Left lobe of liver (tissue), 2 donors: Measurements from ENCODE around the gene LEKR1. TPM values are rescaled to one million over a fixed set of nuclear protein-coding genes. Genes with fewer than 3 reads are reported as not detected.

ENCODE experiments used
- ATAC-seq: fragments of 200-7000 bp; cut with Tn5 transposase; one replicate; pipeline ENCODE4 v1.9.1; 2020; ENCODE audit warnings: mild to moderate bottlenecking, moderate library complexity
- DNase-seq: peaks from one replicate; pipeline ENCODE4 v3.0.0-alpha.2; 2020; ENCODE audit warnings: low spot score
- total RNA-seq: library from RNA; stranded (reverse); gene quantifications from one replicate; pipeline ENCODE4 v1.2.1, GENCODE V29; 2021
- donor health status: DM: no; HTN: no; CAD: no; lungs with moderate emphysema.
- donor health status: DM: no; HTN: yes; CAD: no.

The LEKR1 gene
- total RNA-seq, 1 donor from 2014 or later, result 0.58 TPM

GRCh38 chr3:157074490-157074889 is 248.3 kb downstream of the LEKR1 start:
- peak; percentile 22 for DNase-seq
- no peak for ATAC-seq

DNA sequence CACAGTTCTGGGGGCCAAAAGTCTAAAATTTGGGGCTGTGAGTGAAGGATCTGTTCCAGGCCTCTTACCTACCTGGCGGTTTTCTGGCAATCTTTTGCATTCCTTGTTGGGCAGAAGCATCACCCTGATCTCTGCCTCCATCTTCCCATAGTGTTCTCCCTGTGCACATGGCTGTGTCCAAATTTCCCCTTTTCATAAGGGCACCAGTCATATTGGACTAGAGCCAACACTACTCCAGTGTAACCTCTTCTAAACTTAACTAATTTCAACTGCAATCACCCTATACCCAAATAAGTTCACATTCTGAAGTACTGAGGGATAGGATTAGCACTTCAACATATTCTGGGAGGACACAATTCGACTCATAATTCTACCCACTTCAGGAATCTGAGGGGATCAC is 248.8 kb downstream of the LEKR1 start:
- no peak for DNase-seq
- no peak for ATAC-seq

DNA sequence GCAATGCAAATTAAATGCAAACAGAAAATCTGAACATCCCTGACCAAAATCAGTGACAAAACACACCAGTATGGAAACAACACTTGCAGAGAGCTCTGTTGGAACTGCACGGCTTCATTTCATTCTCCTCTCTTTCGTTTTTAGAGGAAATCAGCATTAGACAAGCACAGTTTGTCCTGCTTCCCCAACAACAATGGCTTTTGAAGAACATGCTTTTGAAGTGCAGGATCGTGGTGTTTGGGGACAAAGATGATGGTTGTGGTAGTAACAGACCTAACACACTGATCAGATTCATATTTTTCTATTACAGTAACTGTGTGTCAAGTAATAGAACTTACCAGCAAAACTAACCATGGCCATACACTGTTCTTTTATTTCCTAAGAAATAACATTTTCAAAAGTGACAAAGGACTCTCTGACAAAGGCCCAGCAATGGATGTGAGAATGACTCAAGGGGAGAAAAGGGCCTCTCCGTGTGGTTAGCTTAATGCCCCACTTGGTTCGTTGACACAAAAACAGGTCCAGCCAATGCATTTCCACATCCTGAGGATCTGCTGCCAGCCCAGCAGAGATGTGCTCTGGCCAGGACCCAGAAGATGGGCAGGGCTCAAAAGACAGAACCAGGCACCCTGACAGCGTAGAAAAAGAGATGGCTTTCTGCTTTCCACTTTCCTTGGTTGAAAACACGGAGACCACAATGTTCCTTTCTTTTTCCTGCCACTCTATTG is 249.7 kb downstream of the LEKR1 start:
- peak; percentile 79 for DNase-seq
- peak; percentile 98 for ATAC-seq

GRCh38 chr3:157077565-157077991 is 251.4 kb downstream of the LEKR1 start:
- DNase-seq, result peak; percentile 18
- ATAC-seq, result no peak

DNA sequence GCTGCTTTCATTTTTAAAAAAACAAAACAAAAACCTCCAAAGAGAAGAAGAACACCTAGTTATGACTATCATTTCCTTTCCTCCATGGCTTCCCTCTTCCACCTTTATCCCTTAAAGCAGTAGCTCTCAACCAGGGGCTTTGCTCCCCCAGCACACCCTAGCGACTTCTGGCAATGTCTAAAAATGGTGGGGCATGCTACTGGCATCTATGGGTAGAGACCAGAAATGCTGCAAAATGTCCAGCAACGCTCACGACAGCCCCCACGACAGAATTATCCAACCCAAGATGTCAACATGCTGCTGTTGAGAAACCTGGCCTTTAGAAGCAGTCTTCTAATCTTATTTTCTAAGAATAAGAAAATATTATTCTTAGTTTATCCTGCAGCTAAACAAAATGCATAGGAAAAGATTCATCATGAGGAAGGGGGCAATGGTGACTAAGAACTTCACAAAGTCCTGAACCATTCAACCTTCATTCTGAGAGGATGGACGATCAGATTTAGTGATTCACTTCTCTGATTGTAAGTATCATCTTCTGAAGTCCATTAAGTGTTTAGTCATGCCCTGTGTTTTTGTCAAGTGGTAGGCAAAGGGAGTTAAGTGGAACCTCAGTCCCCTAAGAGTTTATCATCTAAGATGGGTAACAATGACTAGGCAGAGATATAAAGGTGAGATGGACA is 252.1 kb downstream of the LEKR1 start:
- DNase-seq (no peak), ATAC-seq (no peak)

- DNase-seq (no peak), ATAC-seq (no peak)
These were observed 252.6 kb downstream of the LEKR1 start for GRCh38 chr3:157078811-157079185.

GRCh38 chr3:157079676-157080369 is 253.7 kb downstream of the LEKR1 start:
- DNase-seq (no peak), ATAC-seq (no peak)

- peak; percentile 95 for ATAC-seq
These were observed 255.6 kb downstream of the LEKR1 start for GRCh38 chr3:157081626-157082210.

GRCh38 chr3:157082305-157082982 is 256.3 kb downstream of the LEKR1 start:
- ATAC-seq (peak; percentile 83), DNase-seq (peak; percentile 78)

More at GRCh38 chr3:157081626-157082210, 255.6 kb downstream of the LEKR1 start:
- DNase-seq, result peak; percentile 86

DNA sequence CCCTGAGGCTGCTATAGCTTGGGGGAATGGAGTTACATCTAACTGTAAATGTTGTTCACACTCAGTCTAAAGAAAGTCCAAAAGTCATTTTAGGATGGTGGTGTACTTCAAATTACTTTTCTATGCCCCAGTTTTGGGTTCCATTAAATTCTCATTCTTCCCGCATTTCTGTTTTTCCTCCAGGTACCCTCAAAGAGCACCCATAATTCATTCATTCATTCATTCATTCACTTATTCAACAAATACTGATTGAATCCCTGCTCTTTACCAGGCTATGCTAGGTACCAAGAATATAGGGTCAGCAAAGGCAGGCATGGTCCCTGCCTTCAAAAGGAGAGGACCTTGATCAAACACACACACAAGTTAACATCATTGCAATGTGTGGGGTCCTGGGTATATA is 257.7 kb downstream of the LEKR1 start:
- ATAC-seq, result no peak

DNA sequence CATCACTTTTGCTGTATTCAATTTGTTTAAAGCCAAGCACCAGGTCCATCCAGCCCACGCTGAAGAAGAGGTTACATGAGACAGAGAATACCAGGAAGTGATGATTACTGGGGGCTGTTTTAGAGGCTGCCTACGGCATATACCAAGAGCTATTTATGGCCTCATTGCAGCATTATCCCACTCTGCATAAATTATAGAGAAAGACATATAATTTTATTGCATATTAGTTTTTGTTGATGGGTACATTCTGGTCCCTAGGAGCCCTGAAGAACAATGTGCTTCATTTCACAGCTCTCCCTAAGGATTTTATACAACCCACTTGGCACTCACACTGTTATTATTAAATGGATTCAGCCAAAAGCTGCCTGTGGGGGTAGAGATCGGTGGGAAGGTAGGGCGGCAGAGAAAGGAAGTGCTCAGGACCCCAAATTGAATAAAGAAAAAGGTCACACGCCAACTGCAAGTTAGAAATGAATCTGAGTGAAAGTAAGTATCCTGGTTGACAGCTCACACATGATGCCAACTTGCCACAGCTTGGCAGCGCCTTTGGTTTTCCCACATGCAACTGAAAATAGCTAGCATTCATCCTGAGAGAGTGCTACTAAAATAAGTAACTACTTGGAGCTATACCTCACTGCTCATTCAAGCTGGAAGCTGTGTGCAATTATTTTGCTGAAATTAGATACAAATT is 260.1 kb downstream of the LEKR1 start:
- DNase-seq, result no peak
- ATAC-seq, result no peak

More for the DNA sequence above, 257.7 kb downstream of the LEKR1 start:
- DNase-seq, result no peak

- DNase-seq, result no peak
- no peak for ATAC-seq
These were observed 260.6 kb downstream of the LEKR1 start for GRCh38 chr3:157086775-157087174.

GRCh38 chr3:157087373-157087772 is 261.2 kb downstream of the LEKR1 start:
- ATAC-seq (no peak), DNase-seq (no peak)

DNA sequence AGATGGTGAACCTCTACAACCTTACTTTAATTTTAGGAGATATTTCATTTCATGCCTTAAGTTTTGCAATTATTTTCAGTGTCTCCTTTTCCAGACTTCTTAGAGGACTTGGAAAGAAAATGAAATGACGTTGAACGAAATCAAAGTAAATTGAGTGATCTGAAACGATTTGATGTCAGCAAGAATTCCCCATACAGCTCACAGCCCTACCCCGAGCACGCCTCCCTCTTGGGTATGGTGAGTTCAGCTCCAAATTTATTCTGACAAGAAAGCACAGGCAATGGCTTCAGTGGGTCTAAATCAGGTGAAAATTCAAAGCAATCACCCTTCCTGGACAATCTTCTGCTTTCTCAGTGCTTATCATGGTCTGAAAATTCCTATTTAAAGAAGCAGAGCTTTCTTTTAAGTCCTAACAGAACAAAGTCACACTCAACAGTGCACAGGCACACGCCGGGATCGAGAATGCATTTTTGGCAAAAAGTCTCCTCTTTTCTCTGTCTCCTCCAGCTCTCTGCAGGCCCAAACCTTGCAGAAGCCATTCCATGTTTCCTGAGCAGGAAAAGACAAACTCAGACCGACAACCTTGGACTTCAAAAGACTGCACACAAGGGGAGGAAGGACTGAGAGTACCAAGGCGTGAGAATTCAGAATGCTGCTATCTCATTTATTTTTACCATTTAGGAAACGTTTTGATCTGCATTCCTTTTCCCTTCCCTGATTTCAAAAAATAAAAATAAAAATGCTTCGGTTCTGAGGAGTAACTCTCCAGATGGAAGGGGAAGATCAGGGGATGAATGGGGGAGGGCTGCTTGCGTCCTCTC is 261.8 kb downstream of the LEKR1 start:
- ATAC-seq (peak; percentile 4), DNase-seq (no peak)

GRCh38 chr3:157088601-157089454 is 262.7 kb downstream of the LEKR1 start:
- ATAC-seq (peak; percentile 82), DNase-seq (peak; percentile 96)

- peak; percentile 36 for ATAC-seq
- DNase-seq, result peak; percentile 53
These were observed 263.5 kb downstream of the LEKR1 start for GRCh38 chr3:157089455-157090221.

GRCh38 chr3:157091083-157091833 is 265.1 kb downstream of the LEKR1 start:
- no peak for DNase-seq
- ATAC-seq, result no peak
